HepG2 (cell line): Measurements from ENCODE around the gene CGB5. TPM values are rescaled to one million over a fixed set of nuclear protein-coding genes. Genes with fewer than 3 reads are reported as not detected.

Experiments used
- ARID4A ChIP-seq: sonication (generic); formaldehyde crosslinking; IDR thresholded peaks from 2 replicates; pipeline ENCODE4 v1.5.0; 2020; ENCODE audit warnings: mild to moderate bottlenecking, missing genetic modification reagents, borderline replicate concordance
- ARID5B ChIP-seq: IDR thresholded peaks from 2 replicates; pipeline ENCODE4 v1.4.0; 2020; ENCODE audit warnings: mild to moderate bottlenecking, missing genetic modification reagents
- RXRB ChIP-seq: IDR thresholded peaks from 2 replicates; pipeline ENCODE4 v1.6.1; 2016; ENCODE audit warnings: borderline replicate concordance, missing genetic modification reagents, missing compliant biosample characterization
- ZNF639 ChIP-seq: conservative IDR thresholded peaks from 2 replicates; pipeline ENCODE4 v1.6.1; 2018; ENCODE audit warnings: missing genetic modification reagents
- polyA plus RNA-seq, 8 experiments: library from polyadenylated mRNA; depleted of rRNA in 3 of 8; stranded (reverse) in 7 of 8; unstranded in 1 of 8; fragments of >200 nt; fragmentation: Illumina TruSeq in 4 of 8; extraction: Trizol in 4 of 8; gene quantifications; 2 replicates each; pipeline versions ENCODE4 v1.2.1 to v1.2.3, GENCODE V29; 2011 to 2016; ENCODE audit warnings: low read depth in 4 of 8, missing spikeins in 1 of 8, mixed read lengths in 1 of 8; ENCODE audit not compliant: insufficient read depth in 1 of 8
- total RNA-seq, 5 experiments: library from RNA; depleted of rRNA; stranded (reverse); fragments of >200 nt; fragmentation: Illumina TruSeq; extraction: Trizol; gene quantifications; 2 replicates each; pipeline ENCODE4 v1.2.3, GENCODE V29; 2016; ENCODE audit warnings: low read depth in 1 of 5

CGB5 gene
- total and polyA plus RNA-seq, 2 of the 13 experiments (the other 11 are each of a cell fraction or from before 2014, with no cell fraction given) = not detected

- TF ChIP-seq ARID5B (CRISPR knock-in tag) (0 out of 2 replicates have a peak, but pooled peaks have one; percentile 21), ARID4A (CRISPR knock-in tag) (peak; percentile 19; the same call in 1 of the 2 replicates), RXRB (CRISPR knock-in tag) (0 out of 2 replicates have a peak, but pooled peaks have one; percentile 14), ZNF639 (0 out of 2 replicates have a peak, but pooled peaks have one; percentile 34)
- TF ChIP-seq, all 625 proteins: peak for 15; not testable (repeated sequence) for 610
Observed at GRCh38 chr19:49074869-49075268, 31.2 kb downstream of the CGB5 start (continued).
